Thyroid gland (tissue), 4 donors: ENCODE measurements around the gene PRG3.

Experiments used
- POLR2A ChIP-seq, 2 donors: fragments of 450-650 bp; IDR thresholded peaks; one replicate each; pipeline ENCODE4 v1.6.1; 2017; ENCODE audit warnings: antibody characterized with exemption in 2 of 2, mild to moderate bottlenecking in 2 of 2, moderate library complexity in 1 of 2
- TF ChIP-seq, protein P1 (sequence below), 6 experiments: fragments of 200-600 bp in 3 of 6; fragments of 450-650 bp in 3 of 6; sonication (generic) in 3 of 6; IDR thresholded peaks; one replicate each; pipeline ENCODE4 v1.5.1; 2016 to 2019; ENCODE audit warnings: antibody characterized with exemption in 6 of 6, mild to moderate bottlenecking in 2 of 6, inconsistent platforms in 1 of 6, moderate library complexity in 1 of 6

DNA sequence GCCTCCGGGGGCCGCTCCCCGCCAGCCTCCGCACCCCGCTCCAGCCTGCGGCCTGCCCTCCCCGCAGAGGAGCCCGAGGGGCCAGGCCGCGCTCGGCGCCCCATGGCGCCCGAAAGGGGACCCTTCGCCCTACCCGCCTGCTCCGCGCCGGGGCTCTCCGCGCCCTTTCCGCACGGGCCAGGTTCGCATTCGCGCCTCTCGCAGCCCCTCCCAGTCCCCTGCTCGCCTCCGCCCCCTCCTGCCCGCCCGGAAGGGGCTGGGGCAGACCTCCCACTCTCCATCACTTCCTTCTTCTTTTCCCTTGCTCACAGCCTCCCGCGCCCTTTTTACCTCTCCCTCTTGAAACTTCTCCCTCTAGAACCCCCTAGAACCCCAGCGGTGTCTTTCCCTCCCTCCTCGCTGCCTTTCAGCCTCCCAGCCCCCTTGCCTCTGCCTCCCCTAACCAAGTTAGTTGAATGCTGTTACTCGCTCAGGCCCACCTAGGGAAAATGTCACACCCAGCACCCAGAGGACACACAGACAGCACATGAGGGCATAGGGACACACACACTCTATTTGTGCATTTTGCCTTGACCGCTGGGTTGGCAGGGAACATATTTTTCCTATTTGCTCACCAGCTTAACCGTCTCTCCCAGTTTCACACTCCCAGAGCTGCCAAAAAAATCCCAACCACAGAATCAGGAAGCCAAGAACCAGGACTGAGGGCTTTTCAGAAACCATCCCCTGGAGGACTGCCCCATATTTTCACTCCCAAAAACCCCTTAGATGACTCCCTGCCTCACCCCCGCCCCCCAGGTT is 46.2 kb upstream of the PRG3 start, which contains the start of gene SLC43A3:
- TF ChIP-seq POLR2A (IDR thresholded peaks at IDR 0.05): peak in 1 of 2 donors; percentile 47
- TF ChIP-seq, protein P1, sequence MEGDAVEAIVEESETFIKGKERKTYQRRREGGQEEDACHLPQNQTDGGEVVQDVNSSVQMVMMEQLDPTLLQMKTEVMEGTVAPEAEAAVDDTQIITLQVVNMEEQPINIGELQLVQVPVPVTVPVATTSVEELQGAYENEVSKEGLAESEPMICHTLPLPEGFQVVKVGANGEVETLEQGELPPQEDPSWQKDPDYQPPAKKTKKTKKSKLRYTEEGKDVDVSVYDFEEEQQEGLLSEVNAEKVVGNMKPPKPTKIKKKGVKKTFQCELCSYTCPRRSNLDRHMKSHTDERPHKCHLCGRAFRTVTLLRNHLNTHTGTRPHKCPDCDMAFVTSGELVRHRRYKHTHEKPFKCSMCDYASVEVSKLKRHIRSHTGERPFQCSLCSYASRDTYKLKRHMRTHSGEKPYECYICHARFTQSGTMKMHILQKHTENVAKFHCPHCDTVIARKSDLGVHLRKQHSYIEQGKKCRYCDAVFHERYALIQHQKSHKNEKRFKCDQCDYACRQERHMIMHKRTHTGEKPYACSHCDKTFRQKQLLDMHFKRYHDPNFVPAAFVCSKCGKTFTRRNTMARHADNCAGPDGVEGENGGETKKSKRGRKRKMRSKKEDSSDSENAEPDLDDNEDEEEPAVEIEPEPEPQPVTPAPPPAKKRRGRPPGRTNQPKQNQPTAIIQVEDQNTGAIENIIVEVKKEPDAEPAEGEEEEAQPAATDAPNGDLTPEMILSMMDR (IDR thresholded peaks at IDR 0.05): no peak
